Liver (tissue), 9 donors: ENCODE measurements around the gene MFSD6L. TPM values are rescaled to one million over a fixed set of nuclear protein-coding genes. Genes with fewer than 3 reads are reported as not detected.

Experiments
- DNase-seq: peaks from one replicate; pipeline ENCODE4 v3.0.0-alpha.2; 2017; ENCODE audit warnings: low spot score
- H3K27ac ChIP-seq, 2 donors: one replicate each; pipeline ENCODE4 v1.7.0; 2013; ENCODE audit warnings: inconsistent platforms in 2 of 2, low read length in 2 of 2, control low read depth in 1 of 2, low read depth in 1 of 2, mild to moderate bottlenecking in 1 of 2
- H3K27me3 ChIP-seq, 4 donors: one replicate each; pipeline versions ENCODE4 v1.6.1 to v1.7.0; 2013; ENCODE audit warnings: low read length in 3 of 4, inconsistent platforms in 1 of 4, mild to moderate bottlenecking in 1 of 4, moderate library complexity in 1 of 4; ENCODE audit not compliant: control insufficient read depth in 4 of 4, insufficient read depth in 4 of 4
- H3K36me3 ChIP-seq, 4 donors: one replicate each; pipeline versions ENCODE4 v1.6.1 to v1.7.0; 2013; ENCODE audit warnings: low read length in 3 of 4, mild to moderate bottlenecking in 3 of 4, low read depth in 1 of 4, moderate library complexity in 1 of 4; ENCODE audit not compliant: control insufficient read depth in 4 of 4, insufficient read depth in 3 of 4
- H3K4me1 ChIP-seq, 4 donors: one replicate each; pipeline versions ENCODE4 v1.6.1 to v1.7.0; 2013; ENCODE audit warnings: low read length in 3 of 4, mild to moderate bottlenecking in 3 of 4, moderate library complexity in 1 of 4; ENCODE audit not compliant: control insufficient read depth in 4 of 4, insufficient read depth in 4 of 4
- H3K4me3 ChIP-seq, 3 donors: one replicate each; pipeline versions ENCODE4 v1.6.1 to v1.7.0; 2013; ENCODE audit warnings: low read length in 3 of 3, control low read depth in 1 of 3, low read depth in 1 of 3, mild to moderate bottlenecking in 1 of 3
- H3K9ac ChIP-seq, 2 donors: one replicate each; pipeline ENCODE4 v1.7.0; 2013; ENCODE audit warnings: low read length in 2 of 2, mild to moderate bottlenecking in 2 of 2, moderate library complexity in 2 of 2, control low read depth in 1 of 2, low read depth in 1 of 2
- H3K9me3 ChIP-seq, 4 donors: one replicate each; pipeline versions ENCODE4 v1.6.1 to v1.7.0; 2013; ENCODE audit warnings: low read length in 3 of 4; ENCODE audit not compliant: control insufficient read depth in 4 of 4
- EGR1 ChIP-seq, 2 donors: IDR thresholded peaks; 2 replicates each; pipeline ENCODE4 v1.6.1; 2016 to 2018; ENCODE audit warnings: antibody characterized with exemption in 2 of 2, low read depth in 2 of 2
- FOXA1 ChIP-seq: IDR thresholded peaks from 2 replicates; pipeline ENCODE4 v1.6.1; 2016; ENCODE audit warnings: antibody characterized with exemption
- FOXA2 ChIP-seq: IDR thresholded peaks from 2 replicates; pipeline ENCODE4 v1.6.1; 2016; ENCODE audit warnings: antibody characterized with exemption
- GABPA ChIP-seq, 2 donors: IDR thresholded peaks in 1 of 2; conservative IDR thresholded peaks in 1 of 2; 2 replicates each; pipeline ENCODE4 v1.6.1; 2016; ENCODE audit warnings: antibody characterized with exemption in 2 of 2, mild to moderate bottlenecking in 1 of 2, moderate library complexity in 1 of 2
- HNF4A ChIP-seq, 2 donors: conservative IDR thresholded peaks; 2 replicates each; pipeline ENCODE4 v1.6.1; 2016; ENCODE audit warnings: antibody characterized with exemption in 2 of 2, mild to moderate bottlenecking in 2 of 2
- HNF4G ChIP-seq: IDR thresholded peaks from 2 replicates; pipeline ENCODE4 v1.6.1; 2016; ENCODE audit warnings: antibody characterized with exemption
- JUND ChIP-seq, 2 donors: IDR thresholded peaks; 2 replicates each; pipeline ENCODE4 v1.6.1; 2016; ENCODE audit warnings: antibody characterized with exemption in 2 of 2
- NR2F2 ChIP-seq: IDR thresholded peaks from 2 replicates; pipeline ENCODE4 v1.6.1; 2016; ENCODE audit warnings: antibody characterized with exemption
- RAD21 ChIP-seq, 2 donors: IDR thresholded peaks; 2 replicates each; pipeline ENCODE4 v1.6.1; 2016; ENCODE audit warnings: antibody characterized with exemption in 2 of 2, mild to moderate bottlenecking in 2 of 2
- RXRA ChIP-seq, 2 donors: IDR thresholded peaks; 2 replicates each; pipeline ENCODE4 v1.6.1; 2017 to 2018; ENCODE audit warnings: antibody characterized with exemption in 2 of 2, mild to moderate bottlenecking in 1 of 2
- SP1 ChIP-seq: IDR thresholded peaks from 2 replicates; pipeline ENCODE4 v1.6.1; 2018; ENCODE audit warnings: antibody characterized with exemption, mild to moderate bottlenecking
- YY1 ChIP-seq: IDR thresholded peaks from 2 replicates; pipeline ENCODE4 v1.6.1; 2016; ENCODE audit warnings: antibody characterized with exemption, mild to moderate bottlenecking
- WGBS: extraction: QIAGEN DNeasy Blood & Tissue Kit; methylation state at CpG from one replicate; pipeline ENCODE4 v1.1.7; 2013; 5-methylcytosine and 5-hydroxymethylcytosine counted together
- polyA plus RNA-seq, 2 donors: library from polyadenylated mRNA; stranded (reverse) in 1 of 2; unstranded in 1 of 2; fragments of 200-250 nt in 1 of 2; fragments of >200 nt in 1 of 2; fragmentation: Nextera tagmentation in 1 of 2; extraction: Ambion mirVana in 1 of 2; gene quantifications; one replicate each; pipeline versions ENCODE4 v1.2.1 to v1.2.3, GENCODE V29; 2013 to 2015
- total RNA-seq, 2 donors: library from RNA; depleted of rRNA; stranded (reverse); fragments of >200 nt; gene quantifications; one replicate each; pipeline ENCODE4 v1.2.3, GENCODE V29; 2014
- TF ChIP-seq, protein P1 (sequence below): IDR thresholded peaks from 2 replicates; pipeline ENCODE4 v1.6.1; 2016; ENCODE audit warnings: antibody characterized with exemption
- TF ChIP-seq, protein P2 (sequence below): IDR thresholded peaks from 2 replicates; pipeline ENCODE4 v1.6.1; 2016; ENCODE audit warnings: antibody characterized with exemption
- TF ChIP-seq, protein P3 (sequence below): IDR thresholded peaks from 2 replicates; pipeline ENCODE4 v1.6.1; 2016; ENCODE audit warnings: antibody characterized with exemption, mild to moderate bottlenecking
- TF ChIP-seq, protein P4 (sequence below): IDR thresholded peaks from 2 replicates; pipeline ENCODE4 v1.6.1; 2016; ENCODE audit warnings: antibody characterized with exemption
- TF ChIP-seq, protein P5 (sequence below): fragments of 150-350 bp; IDR thresholded peaks from 2 replicates; pipeline ENCODE4 v1.5.1; 2017; ENCODE audit warnings: improper control_type of control experiment, low read depth, low read length; ENCODE audit not compliant: missing input control
- donor health status: healthy.
- donor health status: healthy.
- donor health status: healthy.
- donor health status: healthy.
- donor health status: healthy.

MFSD6L gene
- total and polyA plus RNA-seq, 4 donors, result 0.03 to 0.25 (median 0.05) TPM; not detected in 1

DNA sequence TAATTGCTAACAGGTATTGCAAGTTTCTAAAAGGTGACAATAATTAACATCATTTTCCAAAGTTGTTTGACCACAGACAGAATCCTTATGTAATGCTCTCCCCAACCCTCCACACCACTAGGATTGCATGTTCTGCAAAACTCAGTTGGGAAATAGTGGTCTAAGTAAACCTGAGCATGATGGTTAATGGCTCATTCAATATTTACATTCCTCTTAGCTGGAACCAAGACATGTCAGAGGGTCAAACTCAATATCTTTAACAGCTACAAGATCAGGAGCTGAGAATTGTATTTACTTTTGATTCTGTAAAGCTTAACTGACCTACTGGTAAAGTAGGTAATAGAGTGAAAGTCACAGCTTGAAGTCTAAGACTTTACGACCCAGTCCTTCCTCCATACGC lies 10.2 kb downstream of the MFSD6L start:
- Histone ChIP-seq H3K27ac (no peak overlapping the region), H3K4me3 (no peak overlapping the region), H3K36me3 (no peaks in the 10 kb centered on the region), H3K9ac (no peak overlapping the region), H3K9me3 (no peaks in the 10 kb centered on the region), H3K27me3 (no peaks in the 10 kb centered on the region), H3K4me1 (no peaks in the 10 kb centered on the region)
- TF ChIP-seq, protein P1, sequence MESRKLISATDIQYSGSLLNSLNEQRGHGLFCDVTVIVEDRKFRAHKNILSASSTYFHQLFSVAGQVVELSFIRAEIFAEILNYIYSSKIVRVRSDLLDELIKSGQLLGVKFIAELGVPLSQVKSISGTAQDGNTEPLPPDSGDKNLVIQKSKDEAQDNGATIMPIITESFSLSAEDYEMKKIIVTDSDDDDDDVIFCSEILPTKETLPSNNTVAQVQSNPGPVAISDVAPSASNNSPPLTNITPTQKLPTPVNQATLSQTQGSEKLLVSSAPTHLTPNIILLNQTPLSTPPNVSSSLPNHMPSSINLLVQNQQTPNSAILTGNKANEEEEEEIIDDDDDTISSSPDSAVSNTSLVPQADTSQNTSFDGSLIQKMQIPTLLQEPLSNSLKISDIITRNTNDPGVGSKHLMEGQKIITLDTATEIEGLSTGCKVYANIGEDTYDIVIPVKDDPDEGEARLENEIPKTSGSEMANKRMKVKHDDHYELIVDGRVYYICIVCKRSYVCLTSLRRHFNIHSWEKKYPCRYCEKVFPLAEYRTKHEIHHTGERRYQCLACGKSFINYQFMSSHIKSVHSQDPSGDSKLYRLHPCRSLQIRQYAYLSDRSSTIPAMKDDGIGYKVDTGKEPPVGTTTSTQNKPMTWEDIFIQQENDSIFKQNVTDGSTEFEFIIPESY, result no peak
- TF ChIP-seq EGR1 (IDR thresholded peaks at IDR 0.05; ENCODE audit: low read depth in 2 of 2), result no peak
- no peak for TF ChIP-seq NR2F2
- TF ChIP-seq, protein P2, sequence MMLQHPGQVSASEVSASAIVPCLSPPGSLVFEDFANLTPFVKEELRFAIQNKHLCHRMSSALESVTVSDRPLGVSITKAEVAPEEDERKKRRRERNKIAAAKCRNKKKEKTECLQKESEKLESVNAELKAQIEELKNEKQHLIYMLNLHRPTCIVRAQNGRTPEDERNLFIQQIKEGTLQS, result no peak
- no peak for DNase-seq
- 80% methylated on average over 2 of the region's 2 CpGs for WGBS

DNA sequence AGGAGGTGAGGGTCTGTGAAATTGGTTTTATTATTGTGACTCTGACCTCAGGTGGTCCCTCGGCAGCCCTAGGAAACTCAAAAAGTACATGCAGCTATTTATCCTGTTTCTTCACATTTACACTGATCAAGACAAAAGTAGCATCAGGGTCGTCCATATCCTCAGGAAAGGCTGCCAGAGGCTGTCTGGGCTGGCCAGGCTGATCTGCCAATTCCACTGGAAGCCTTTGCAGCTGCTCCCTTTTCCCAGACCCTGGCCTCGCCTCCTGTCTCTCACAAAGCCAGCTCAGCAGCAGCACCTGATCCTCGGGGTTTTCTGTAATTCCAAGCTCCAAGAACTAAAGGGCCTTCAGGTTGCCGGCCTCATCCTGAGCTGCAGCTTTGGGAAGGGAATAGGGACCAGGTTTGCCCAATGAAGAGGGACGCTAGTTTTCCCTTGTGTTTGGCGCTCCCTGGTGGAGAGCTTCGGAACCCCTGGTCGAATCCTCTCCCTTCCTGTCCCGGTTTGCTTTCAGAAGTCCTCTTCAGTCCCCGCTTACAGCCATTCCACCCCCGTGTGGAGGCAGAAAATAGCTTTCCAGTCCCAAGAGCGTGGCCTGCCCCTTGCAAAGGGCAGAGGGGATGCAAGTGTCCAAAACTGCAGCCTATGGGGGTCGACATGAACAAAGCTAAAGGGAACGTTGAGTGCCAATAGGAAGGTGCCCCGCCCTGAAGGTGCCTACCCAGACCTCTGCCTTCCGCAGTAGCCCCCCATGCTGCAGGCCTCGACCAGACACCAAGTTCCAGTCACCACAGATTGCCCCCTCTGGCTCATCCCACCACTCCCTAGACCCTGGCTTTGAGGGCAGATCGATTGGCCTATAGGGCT lies 13.4 kb downstream of the MFSD6L start:
- WGBS, result 35% methylated on average over 19 of the region's 19 CpGs
- Histone ChIP-seq H3K27me3 (no peaks in the 10 kb centered on the region), H3K36me3 (no peaks in the 10 kb centered on the region), H3K4me3 (no peak overlapping the region), H3K9me3 (no peaks in the 10 kb centered on the region), H3K9ac (no peak overlapping the region), H3K4me1 (no peaks in the 10 kb centered on the region), H3K27ac (no peak overlapping the region)
- TF ChIP-seq GABPA (IDR thresholded peaks at IDR 0.05 in 1 of 2, conservative IDR thresholded peaks at IDR 0.05 in 1 of 2) (no peak), HNF4A (conservative IDR thresholded peaks at IDR 0.05) (no peak), EGR1 (IDR thresholded peaks at IDR 0.05; ENCODE audit: low read depth in 2 of 2) (no peak), SP1 (no peak), JUND (IDR thresholded peaks at IDR 0.05) (no peak), FOXA2 (no peak), YY1 (no peak), RAD21 (IDR thresholded peaks at IDR 0.05) (peak; percentile 86 to 93), HNF4G (no peak), RXRA (IDR thresholded peaks at IDR 0.05) (no peak), FOXA1 (no peak)
- TF ChIP-seq, protein P3, sequence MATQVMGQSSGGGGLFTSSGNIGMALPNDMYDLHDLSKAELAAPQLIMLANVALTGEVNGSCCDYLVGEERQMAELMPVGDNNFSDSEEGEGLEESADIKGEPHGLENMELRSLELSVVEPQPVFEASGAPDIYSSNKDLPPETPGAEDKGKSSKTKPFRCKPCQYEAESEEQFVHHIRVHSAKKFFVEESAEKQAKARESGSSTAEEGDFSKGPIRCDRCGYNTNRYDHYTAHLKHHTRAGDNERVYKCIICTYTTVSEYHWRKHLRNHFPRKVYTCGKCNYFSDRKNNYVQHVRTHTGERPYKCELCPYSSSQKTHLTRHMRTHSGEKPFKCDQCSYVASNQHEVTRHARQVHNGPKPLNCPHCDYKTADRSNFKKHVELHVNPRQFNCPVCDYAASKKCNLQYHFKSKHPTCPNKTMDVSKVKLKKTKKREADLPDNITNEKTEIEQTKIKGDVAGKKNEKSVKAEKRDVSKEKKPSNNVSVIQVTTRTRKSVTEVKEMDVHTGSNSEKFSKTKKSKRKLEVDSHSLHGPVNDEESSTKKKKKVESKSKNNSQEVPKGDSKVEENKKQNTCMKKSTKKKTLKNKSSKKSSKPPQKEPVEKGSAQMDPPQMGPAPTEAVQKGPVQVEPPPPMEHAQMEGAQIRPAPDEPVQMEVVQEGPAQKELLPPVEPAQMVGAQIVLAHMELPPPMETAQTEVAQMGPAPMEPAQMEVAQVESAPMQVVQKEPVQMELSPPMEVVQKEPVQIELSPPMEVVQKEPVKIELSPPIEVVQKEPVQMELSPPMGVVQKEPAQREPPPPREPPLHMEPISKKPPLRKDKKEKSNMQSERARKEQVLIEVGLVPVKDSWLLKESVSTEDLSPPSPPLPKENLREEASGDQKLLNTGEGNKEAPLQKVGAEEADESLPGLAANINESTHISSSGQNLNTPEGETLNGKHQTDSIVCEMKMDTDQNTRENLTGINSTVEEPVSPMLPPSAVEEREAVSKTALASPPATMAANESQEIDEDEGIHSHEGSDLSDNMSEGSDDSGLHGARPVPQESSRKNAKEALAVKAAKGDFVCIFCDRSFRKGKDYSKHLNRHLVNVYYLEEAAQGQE, result no peak
- TF ChIP-seq, protein P4, sequence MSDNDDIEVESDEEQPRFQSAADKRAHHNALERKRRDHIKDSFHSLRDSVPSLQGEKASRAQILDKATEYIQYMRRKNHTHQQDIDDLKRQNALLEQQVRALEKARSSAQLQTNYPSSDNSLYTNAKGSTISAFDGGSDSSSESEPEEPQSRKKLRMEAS, result no peak
- TF ChIP-seq, protein P5, sequence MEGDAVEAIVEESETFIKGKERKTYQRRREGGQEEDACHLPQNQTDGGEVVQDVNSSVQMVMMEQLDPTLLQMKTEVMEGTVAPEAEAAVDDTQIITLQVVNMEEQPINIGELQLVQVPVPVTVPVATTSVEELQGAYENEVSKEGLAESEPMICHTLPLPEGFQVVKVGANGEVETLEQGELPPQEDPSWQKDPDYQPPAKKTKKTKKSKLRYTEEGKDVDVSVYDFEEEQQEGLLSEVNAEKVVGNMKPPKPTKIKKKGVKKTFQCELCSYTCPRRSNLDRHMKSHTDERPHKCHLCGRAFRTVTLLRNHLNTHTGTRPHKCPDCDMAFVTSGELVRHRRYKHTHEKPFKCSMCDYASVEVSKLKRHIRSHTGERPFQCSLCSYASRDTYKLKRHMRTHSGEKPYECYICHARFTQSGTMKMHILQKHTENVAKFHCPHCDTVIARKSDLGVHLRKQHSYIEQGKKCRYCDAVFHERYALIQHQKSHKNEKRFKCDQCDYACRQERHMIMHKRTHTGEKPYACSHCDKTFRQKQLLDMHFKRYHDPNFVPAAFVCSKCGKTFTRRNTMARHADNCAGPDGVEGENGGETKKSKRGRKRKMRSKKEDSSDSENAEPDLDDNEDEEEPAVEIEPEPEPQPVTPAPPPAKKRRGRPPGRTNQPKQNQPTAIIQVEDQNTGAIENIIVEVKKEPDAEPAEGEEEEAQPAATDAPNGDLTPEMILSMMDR, result peak; percentile 82
- TF ChIP-seq, protein P2, result no peak
- peak; percentile 82 for DNase-seq
